NCI-H82 treated with DMSO at 0.1 percent for 48 hours (cell line): ENCODE results near the gene DSCAML1.
A peak's percentile ranks its signal among the peaks of the same experiment; 100 is the strongest.

ENCODE experiments used
- DNase-seq: peaks from one replicate; lab custom pipeline; 2025; ENCODE audit not compliant: unreplicated experiment; lab: John Stamatoyannopoulos, UW

DSCAML1 gene

DNA sequence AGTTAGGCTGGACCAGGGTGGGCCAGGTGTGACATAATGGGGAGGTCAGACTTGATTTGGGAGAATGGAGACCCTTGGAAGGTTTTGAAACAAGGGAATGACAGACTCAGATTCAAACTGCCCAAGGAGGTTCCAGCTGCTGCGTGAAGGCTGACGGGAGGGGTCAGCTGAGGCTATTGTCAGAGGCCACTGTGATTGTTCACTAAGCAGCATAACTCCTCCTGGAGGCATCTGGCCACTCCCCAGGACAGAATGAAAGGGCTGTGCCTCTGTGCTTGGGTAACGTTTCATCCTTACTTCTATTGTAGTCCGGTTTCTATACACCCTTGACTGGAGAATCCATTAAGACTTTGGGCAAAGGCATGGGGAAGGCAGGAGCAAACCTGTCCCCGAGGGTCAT is 126.6 kb downstream of the DSCAML1 start:
- DNase-seq = peak; percentile 53

DNA sequence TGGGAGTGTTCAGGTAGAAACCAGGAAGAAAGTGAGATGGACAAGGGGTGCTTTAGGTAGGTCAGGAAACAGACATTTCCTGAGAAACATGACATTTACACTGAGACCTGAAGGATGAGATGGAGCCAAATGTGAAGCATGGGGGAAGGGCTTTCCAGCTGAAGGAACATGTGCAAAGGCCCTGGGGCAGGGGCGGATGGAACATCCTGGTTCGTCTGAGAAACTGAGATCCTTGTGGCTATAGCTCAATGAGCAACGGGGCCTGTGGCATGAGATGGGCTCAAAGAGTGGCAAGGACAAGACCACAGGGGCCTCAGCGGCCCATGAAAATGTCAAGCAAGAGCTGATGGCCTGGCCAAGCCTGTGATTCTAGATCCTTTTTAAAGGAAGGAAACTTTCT is 127.4 kb downstream of the DSCAML1 start:
- no peak for DNase-seq

DNA sequence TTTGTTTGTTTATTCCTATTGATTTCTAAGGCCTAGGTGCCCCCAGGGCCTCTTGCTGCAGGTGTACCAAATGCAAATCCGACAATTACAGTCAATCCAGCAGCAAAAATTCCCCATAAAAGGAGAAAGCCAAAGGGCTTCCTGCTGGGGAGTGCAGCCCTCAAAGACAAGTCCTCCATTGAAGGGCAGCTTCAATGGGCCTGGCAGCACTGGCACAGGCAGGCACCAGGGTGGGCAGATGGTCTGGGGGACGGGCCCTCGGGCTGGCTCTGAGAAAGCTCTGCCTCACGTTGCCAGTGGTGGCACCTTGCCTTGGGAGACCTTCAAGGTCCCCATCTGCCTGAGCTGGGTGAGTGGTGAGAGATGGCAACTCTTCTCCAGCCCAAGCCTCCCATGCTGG is 128.0 kb downstream of the DSCAML1 start:
- no peak for DNase-seq

DNA sequence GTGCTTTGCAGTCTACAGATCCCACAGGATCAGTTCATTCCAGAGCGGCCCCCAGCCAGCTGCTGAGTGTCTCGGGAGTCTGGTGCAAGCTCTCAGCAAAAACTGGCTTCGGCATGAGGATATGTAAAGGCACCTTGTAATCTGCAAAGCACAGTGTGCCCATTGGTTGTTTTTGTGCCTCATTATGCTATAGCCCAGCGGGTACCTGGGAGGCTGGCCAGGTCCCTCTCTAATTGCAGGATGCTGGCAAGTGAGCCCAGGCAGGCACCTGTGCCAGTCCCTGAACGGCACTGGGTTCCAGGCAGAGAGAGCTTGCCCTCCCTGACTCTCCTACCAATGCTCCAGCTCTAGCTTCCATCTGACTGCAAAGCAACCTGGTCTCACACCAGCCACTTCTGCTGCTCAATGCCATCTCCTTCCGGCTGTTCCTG is 128.7 kb downstream of the DSCAML1 start:
- peak; percentile 25 for DNase-seq

DNA sequence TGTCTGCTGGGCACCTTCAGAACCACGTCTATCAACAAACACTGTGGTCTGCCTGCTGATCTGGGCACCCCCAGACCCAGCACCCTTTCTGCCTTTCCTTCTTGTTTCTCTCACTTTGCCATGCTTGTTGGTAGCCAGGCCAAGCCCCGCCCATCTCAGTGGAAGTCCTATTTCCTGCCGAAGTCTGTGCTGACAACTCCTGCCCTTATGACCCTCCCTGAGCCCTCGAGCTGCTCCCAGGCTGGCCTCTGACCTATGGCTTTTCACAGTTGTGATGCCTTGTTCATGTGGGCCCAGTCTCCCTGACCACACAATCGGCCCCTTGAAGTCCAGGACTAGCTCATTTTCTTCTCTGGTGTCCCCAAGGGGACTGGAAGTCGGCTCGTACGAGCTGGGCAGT is 132.1 kb downstream of the DSCAML1 start:
- DNase-seq = no peak

DNA sequence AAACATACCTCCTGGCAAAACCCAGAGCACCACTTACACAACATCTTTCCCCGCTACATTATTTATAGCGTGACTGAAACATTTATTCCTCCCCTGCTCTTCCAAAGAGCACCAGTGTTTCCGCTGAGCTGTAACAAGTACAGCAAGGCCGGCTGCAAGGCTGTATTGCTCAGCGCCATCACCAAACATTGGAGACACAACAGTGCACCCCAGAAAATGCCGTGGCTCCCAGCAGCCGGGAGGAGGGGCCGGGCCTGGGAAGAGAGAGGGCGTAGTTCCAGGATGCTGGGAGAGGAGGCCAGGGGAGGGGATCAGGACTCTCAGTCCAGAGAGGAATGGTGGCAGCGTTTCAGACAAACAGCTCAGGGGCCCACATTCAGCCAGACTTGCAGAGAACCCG is 133.2 kb downstream of the DSCAML1 start:
- DNase-seq = no peak

DNA sequence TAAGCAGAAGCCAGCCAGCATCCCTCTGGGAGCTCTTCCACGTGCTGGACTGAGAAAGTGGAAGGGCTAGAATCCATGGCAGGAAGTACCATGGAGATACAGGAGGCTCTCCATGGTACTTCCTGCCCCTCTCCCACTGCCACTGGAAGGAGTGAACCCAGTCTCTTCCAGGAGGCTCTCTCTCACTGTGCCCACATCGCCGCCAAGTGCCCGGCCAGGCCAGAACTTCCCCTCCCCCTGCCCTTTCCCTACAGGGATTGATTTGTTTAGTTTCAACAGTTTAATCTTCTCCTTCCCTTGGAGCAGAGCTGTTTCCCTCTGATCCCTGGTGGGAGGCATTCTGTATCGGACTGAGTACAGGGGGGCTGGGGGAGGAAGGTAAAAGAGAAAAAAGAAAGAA is 133.6 kb downstream of the DSCAML1 start:
- DNase-seq = no peak

DNA sequence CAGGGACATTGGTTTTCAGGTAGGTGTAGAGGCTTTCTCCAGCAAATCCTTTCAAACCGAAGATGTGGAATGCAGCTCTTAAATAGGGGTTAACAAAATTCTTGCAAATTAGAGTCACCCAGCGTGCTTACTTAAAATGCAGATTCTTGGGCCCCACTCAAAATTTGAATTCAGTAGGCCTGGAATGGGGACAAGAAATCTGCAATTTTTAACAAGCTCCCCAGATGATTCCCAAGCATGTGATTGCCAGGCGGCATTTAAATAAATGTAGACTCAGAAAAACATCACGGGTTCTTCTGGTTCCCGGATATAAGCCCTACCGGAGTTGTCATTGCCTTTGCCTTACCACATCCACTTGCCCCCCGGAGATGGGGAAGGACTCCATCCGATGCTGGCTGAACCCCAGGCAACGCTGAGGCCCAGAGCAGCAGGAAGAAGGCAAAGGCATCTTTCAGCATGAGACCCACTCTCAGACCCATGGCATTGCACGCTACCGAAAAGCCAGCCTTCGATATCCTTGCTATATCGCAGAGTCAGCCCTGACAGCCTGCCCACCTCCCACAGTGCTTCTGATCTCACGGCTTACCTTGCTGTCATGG is 134.2 kb downstream of the DSCAML1 start:
- DNase-seq = no peak

DNA sequence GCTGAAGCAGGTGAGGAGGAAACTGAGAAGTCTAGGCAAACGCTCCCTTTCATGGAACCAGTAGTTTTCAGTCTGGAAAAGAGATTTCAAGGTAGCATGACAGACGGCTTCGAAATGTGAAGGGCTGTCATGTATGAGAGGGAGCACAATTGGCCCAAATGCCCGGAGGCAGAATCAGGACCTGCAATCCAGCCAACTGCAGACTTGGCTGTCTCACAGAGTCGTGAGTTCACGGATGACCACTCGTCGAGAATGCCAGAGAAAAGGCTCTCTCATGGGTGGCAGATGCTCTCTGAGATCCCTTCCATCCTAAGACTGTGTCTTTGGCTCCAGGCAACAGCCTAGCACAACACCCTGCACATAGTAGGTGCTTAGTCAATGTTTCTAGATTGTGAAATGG is 134.8 kb downstream of the DSCAML1 start:
- DNase-seq = no peak

DNA sequence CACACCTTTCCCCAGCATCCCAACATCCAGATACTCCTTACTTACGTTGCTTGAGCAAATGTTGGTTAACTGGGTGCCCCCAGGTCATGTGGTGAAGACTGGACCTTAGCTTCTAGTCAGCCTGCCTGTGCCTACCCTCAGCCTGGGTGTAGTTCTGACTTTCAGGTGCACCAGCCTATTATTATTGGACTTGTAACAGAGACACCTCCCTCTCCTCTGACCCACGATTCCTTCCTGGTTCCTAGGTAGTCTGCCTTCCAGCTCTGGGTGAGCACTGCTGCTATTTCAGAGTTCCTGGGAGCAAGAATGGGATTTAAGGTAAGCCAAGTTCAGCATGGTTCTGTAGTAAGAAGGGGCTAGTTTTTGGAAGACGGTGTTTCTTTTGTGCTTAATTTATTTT is 138.2 kb downstream of the DSCAML1 start:
- DNase-seq = no peak

DNA sequence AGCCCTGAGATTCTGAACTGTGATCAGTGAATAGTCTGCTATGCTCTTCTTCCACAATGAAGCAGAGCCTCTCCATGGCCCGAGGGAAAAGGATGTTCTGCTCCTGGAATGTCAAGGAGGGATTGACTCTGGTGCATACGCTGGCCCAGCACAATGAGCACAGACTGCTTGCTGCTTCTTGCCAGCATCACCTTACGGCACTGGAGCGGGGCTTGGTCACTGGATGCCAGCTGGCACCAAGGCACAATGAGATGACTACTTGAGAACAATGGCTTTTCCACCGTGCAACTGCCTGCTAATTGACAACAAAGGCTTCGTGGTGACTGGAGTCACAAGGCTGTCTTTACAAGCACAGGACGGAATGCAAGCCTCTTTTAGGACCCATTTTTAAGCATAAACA is 139.2 kb downstream of the DSCAML1 start:
- no peak for DNase-seq

DNA sequence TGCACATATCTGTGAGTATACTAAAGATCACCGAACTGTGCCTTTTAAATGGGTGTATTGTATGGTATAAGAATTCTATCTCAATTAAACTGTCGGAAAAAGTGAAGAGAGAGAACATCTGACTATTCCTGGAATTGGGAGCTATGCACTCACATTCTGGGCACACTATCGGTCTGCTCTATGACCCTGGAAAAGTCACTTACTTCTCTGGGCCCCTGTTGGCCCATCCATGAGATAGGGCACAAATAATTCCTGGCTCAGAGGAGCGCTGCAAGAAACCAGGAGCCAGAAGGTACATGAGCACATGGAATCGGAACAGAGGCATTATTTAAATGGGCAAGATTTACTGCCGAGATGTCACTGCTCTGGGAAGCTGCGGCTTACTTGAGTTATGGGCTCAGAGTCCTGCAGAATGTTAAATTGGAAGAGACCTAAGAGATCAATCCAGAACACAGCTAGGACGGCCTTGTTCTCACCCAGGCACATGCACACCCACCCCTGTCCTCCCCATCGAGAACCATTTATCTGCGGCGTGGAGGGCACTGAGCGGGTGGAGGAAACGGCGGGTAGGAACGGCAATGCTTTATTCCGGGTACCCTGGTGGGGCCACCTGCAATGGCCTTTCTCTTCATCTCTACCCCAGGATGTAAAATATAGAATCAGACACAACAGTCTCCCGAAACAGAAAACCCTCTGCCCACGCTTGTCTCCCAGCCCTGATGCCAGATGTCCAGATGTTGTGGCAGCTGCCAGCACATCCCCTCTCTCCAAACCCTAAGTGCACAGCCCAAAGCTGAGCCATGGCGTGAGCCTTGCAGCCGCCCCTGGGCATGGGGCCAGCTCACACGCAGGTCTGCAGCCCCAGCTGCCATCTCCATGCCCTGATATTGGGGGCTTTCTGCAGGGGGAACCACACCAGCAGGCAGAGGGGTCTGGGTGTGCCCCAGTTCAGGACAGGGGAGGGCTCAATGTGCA is 142.4 kb downstream of the DSCAML1 start:
- no peak for DNase-seq

DNA sequence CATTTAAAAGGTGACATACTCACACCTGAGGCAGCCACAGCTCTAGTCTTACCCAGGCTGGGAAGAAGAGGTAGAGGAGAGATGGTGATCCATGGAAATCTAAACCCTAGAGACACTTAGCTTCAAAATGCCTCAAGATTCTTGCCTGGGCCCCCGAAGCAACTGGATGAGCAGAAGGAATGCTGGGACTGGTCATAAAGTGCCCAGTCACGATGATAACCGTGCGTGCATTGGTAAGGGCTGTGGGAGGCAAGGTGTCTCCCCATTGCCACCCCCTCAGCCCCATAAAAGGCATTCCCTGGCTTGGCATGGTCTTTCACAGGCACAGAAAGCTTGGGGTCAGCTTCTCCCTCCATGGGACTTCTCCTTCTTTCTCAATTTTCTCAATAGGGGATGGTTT is 144.5 kb downstream of the DSCAML1 start:
- no peak for DNase-seq

DNA sequence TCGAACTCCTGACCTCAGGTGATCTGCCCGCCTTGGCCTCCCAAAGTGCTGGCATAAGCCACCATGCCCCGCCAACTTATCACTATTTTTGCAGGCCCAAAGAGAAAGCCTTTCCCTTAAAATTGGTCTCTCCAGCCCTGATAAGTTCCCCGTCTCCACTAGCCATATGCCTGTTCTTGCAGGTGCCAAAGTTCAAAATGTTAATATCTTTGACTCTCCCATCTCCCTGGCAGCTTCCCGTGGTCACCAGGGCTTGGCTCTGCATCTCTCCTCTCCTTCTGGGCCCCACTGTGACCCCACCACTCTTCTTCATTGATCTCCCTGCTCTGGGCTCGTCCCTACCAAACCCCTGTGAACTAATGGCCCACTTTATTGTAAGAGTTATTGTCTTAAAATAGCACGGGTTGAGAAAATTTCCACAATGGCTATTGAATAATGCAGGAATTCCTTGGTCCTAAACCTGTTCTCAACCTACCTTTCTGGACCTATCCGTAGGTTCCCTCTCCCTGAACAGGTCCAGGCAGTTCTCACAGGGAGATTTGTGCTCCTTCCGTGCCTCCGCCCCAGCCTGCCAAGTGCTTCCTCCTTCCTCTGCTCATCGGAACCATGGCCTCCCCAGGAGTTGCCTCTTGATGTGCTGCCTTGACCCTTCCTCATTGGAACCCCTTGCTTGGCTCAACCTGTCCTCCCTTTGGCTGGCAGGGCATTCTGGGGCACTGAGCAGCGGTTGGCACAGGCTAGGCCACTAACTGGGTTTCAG is 147.5 kb downstream of the DSCAML1 start:
- DNase-seq = no peak

DNA sequence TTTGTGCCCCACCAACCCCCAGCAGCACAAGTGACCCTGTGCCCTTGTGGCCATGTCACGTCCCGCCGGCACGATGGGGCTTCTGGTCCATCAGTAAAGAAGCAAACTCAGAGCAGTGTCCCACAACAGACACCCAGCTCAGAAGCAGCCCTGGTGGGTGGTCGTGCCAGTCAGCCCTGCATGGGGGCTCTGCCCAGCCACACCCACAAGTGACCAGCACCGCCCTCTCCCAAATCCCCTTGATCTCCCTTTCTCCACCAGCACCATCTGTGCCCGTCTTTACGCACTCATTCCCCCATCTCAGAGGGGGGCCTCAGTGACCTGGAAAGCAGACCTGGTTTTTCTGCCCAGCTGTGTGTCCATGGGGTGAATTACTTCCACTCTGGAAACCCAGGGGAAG is 149.1 kb downstream of the DSCAML1 start:
- DNase-seq = peak; percentile 38

DNA sequence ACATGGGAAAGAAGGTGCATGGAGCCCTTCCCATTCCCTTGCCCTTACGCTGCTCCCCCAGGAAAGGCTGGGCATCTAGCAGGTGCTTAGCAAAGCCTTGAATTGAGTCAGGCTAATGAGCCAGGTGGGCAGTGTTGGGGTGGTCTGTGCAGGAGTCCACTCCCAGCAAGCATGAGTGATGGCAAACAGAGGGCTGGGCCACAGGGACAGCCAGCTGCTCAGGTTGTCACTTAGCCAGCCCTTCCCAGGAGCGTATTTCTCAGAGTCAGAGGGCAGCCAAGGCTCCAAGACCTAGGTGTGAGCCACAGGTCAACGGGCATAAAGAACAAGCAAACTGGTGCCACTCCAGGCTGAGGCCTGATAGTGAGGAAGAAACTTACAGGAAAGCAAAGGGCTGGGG is 149.8 kb downstream of the DSCAML1 start:
- no peak for DNase-seq

DNA sequence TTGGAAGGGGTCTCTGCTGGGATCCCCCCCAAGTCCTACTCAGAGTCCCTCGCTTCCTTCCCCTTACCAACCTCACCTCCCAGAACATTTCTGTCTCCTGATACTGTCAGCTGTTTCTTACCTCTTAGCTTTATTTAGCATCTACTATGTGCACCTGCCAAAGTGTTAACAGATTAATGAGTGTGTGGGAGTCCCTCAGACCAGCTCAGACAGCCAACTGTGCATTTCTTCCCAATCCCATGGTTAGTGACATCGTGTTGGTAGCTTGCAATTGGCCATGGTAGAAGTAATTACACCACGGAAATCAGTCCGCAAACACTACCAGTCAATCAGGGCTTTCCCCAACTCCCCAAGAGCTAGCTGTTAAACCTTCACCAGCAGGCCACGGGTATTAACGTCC is 150.6 kb downstream of the DSCAML1 start:
- DNase-seq = no peak

DNA sequence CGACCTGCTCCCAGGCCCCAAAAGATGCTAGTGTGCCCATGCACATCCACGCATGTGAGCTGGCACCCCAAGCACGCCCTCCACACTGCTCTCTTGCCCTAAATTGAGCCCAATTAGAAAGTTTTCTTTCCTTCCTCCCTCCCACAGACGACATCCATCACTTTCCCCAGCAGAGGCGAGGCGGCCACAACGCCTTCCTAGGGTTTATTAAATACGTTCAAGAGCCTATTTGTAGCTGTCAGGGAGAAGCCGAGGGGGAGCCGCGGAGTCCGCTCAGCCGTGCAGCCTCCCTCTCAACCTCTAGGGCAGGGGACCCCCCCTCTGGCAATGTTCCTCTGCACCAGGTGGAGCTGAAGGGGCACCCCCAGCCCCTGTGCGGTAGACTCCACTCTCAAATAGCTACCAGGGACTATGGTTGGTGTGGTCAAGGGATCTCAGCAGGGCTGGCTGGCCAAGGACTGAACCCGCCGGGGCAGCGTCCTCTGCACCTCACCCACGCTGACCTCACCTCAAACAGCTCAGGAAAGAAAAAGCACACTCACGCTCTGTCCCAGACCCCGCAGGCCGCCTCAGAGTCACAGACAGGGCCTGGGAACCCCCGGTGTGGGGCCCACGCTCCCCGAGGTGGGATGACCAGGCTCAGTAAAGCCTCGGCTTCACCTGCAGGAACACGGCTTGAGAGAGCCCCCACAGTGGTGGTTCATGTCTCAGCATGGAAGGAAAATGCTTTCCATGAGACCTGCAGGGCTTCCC is 152.4 kb downstream of the DSCAML1 start:
- no peak for DNase-seq

DNA sequence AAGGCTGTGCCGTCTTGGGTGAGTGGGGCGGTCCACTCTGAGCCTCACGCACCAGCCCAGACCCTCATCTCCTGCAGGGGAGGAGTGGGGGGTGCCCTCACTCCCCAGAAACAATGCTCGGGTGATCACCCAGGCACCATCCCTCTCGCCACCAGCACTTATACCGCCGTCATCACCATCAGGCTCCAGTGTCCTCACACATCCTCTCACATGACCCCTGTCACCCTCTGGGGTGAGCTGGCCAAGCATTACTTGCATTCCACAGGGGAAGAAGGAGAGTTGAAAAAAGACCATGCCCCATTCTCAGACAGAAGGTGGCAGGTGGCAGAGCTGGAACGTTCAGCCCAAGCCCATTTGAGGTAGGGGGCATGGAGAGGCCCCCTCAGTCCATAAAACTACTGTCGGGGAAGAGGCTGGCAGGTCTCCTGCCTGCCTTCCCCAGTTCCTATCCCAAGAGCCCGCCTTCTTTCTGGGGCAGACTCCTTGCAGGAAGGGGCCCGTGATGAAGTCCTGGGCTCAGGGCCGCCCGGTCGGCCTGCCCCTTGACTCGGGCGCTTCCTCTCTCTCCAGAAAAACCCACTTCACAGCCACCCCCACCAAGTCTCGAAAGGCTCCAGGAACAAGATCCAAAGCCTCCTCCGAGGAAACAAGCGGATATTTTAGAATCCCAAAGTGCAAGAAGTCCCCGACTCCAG is 153.3 kb downstream of the DSCAML1 start:
- no peak for DNase-seq

DNA sequence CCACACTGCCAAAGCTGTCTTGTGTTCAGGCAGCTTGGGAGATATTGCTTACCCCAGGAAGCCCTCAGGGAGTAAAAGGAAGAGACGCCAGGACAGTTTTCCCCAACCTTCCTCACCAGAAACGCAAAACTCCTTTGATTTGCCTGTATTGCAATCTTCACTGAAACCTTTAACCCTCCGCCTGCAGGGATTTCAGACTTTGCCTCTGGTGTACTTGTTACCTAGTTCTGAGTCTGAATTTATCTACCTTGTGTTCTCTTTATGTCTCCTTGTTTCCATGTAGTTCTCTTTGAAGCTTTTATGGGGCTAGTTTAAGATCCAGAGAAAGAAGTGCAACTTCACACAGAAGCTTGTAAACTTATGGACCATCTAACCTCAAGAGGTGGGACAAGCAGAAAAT is 154.2 kb downstream of the DSCAML1 start:
- DNase-seq = no peak
